Trophoblast cell (in vitro differentiated cells and primary cell): ENCODE data around the gene TTC31.

Experiments used
- DNase-seq, 2 donors: peaks; one replicate each; pipeline ENCODE4 v3.0.0-alpha.2; 2016
- H2AFZ ChIP-seq: 2 replicates; pipeline ENCODE4 v1.6.1; 2013; ENCODE audit warnings: low read length, moderate library complexity, mild to moderate bottlenecking; ENCODE audit not compliant: insufficient read depth, poor library complexity
- H2AK5ac ChIP-seq: 2 replicates; pipeline ENCODE4 v1.6.1; 2013; ENCODE audit warnings: mild to moderate bottlenecking, low read length
- H2BK120ac ChIP-seq: 2 replicates; pipeline ENCODE4 v1.6.1; 2013; ENCODE audit warnings: low read length, mild to moderate bottlenecking, moderate library complexity; ENCODE audit not compliant: insufficient read depth, poor library complexity
- H2BK12ac ChIP-seq: 2 replicates; pipeline ENCODE4 v1.6.1; 2013; ENCODE audit warnings: mild to moderate bottlenecking, low read length, moderate library complexity
- H2BK5ac ChIP-seq: 2 replicates; pipeline ENCODE4 v1.6.1; 2013; ENCODE audit warnings: low read length, low read depth, moderate library complexity, mild to moderate bottlenecking; ENCODE audit not compliant: poor library complexity
- H3K14ac ChIP-seq: 2 replicates; pipeline ENCODE4 v1.6.1; 2013; ENCODE audit warnings: mild to moderate bottlenecking, low read length
- H3K18ac ChIP-seq: 2 replicates; pipeline ENCODE4 v1.6.1; 2013; ENCODE audit warnings: mild to moderate bottlenecking, low read length
- H3K23ac ChIP-seq: 2 replicates; pipeline ENCODE4 v1.6.1; 2013; ENCODE audit warnings: low read length
- H3K27ac ChIP-seq: 2 replicates; pipeline ENCODE4 v1.5.1; 2013; ENCODE audit warnings: low read depth, mild to moderate bottlenecking, inconsistent platforms, low read length, moderate library complexity
- H3K27me3 ChIP-seq: 2 replicates; pipeline ENCODE4 v1.6.1; 2013; ENCODE audit warnings: inconsistent platforms, mild to moderate bottlenecking, low read length, moderate library complexity; ENCODE audit not compliant: insufficient read depth
- H3K36me3 ChIP-seq, 2 experiments: 1 replicate in 1 of 2; 2 replicates in 1 of 2; pipeline ENCODE4 v1.6.1; 2013; ENCODE audit warnings: low read length in 2 of 2, mild to moderate bottlenecking in 2 of 2, moderate library complexity in 1 of 2; ENCODE audit not compliant: insufficient read depth in 2 of 2, control insufficient read depth in 1 of 2
- H3K4ac ChIP-seq: 2 replicates; pipeline ENCODE4 v1.6.1; 2013; ENCODE audit warnings: low read depth, mild to moderate bottlenecking, low read length, moderate library complexity
- H3K4me1 ChIP-seq, 2 experiments: 1 replicate in 1 of 2; 2 replicates in 1 of 2; pipeline ENCODE4 v1.6.1; 2013; ENCODE audit warnings: low read length in 2 of 2, mild to moderate bottlenecking in 2 of 2, moderate library complexity in 1 of 2; ENCODE audit not compliant: insufficient read depth in 2 of 2, control insufficient read depth in 1 of 2
- H3K4me2 ChIP-seq: 2 replicates; pipeline ENCODE4 v1.6.1; 2013; ENCODE audit warnings: inconsistent platforms, mild to moderate bottlenecking, low read length, moderate library complexity
- H3K4me3 ChIP-seq: 2 replicates; pipeline ENCODE4 v1.5.1; 2013; ENCODE audit warnings: mild to moderate bottlenecking, low read depth, low read length, inconsistent platforms
- H3K79me1 ChIP-seq: one replicate; pipeline ENCODE4 v1.6.1; 2013; ENCODE audit warnings: low read length
- H3K79me2 ChIP-seq: 2 replicates; pipeline ENCODE4 v1.6.1; 2013; ENCODE audit warnings: low read length, mild to moderate bottlenecking; ENCODE audit not compliant: control insufficient read depth, insufficient read depth, poor library complexity
- H3K9ac ChIP-seq: 2 replicates; pipeline ENCODE4 v1.6.1; 2013; ENCODE audit warnings: mild to moderate bottlenecking, low read length
- H3K9me3 ChIP-seq: 2 replicates; pipeline ENCODE4 v1.6.1; 2013; ENCODE audit warnings: low read depth, mild to moderate bottlenecking, control low read depth, inconsistent platforms, low read length; ENCODE audit not compliant: insufficient read depth
- H4K12ac ChIP-seq: 2 replicates; pipeline ENCODE4 v1.6.1; 2013; ENCODE audit warnings: low read depth, mild to moderate bottlenecking, low read length, moderate library complexity
- H4K8ac ChIP-seq: 2 replicates; pipeline ENCODE4 v1.6.1; 2013; ENCODE audit warnings: low read depth, mild to moderate bottlenecking, low read length, moderate library complexity
- H4K91ac ChIP-seq: one replicate; pipeline ENCODE4 v1.6.1; 2013; ENCODE audit warnings: low read depth, mild to moderate bottlenecking, low read length, moderate library complexity
- WGBS: extraction: QIAGEN DNeasy Blood & Tissue Kit; methylation state at CpG from one replicate; pipeline ENCODE4 v1.1.7; 2013; ENCODE audit warnings: missing lambda C conversion rate; ENCODE audit not compliant: insufficient read length, insufficient coverage; ENCODE audit errors: extremely low coverage; 5-methylcytosine and 5-hydroxymethylcytosine counted together

The TTC31 gene

GRCh38 chr2:74488643-74489481 is 6.0 kb downstream of the TTC31 start:
- WGBS: no CpG with 5 or more reads among the region's 9 CpGs
- Histone ChIP-seq H4K91ac (no peak overlapping the region), H3K79me1 (no peaks in the 10 kb centered on the region), H4K12ac (no peak overlapping the region), H2BK12ac (no peak overlapping the region), H4K8ac (no peak overlapping the region), H2BK120ac (no peak overlapping the region), H3K79me2 (no peaks in the 10 kb centered on the region), H2BK5ac (no peak overlapping the region), H3K27ac (no peak overlapping the region), H3K23ac (no peak overlapping the region), H3K4me2 (no peak overlapping the region), H3K4ac (no peak overlapping the region), H3K18ac (no peak overlapping the region), H3K4me1 (peaks cover 0 to 5% of the 10 kb centered on the region in 2 experiments), H3K9me3 (peaks cover 2% of the 10 kb centered on the region), H3K36me3 (peaks cover 30 to 44% of the 10 kb centered on the region in 2 experiments), H2AK5ac (no peak overlapping the region), H2AFZ (no peak overlapping the region), H3K14ac (no peak overlapping the region), H3K27me3 (no peaks in the 10 kb centered on the region), H3K4me3 (no peak overlapping the region), H3K9ac (no peak overlapping the region)
- no peak for DNase-seq

DNA sequence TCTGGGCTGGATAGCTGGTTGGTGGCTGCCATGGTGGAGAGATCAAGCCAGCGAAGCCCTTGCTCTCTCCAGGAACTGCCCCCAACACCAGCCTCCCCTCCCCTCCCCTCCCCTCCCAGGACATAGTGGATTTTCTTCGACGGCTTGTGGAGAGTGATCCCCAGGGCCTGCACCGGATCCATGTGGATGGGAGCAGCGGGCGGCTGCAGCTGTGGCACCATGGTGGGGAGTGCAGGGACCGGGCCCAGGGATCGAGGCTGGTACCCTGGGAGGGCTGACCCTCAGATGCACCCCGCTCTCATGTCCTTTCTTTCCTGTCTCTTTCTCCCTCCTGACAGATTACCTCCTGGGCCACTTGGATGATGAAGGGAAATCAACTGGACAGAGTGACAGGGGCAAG is 7.0 kb downstream of the TTC31 start:
- no peak overlapping the region for H2BK12ac ChIP-seq
- H3K14ac ChIP-seq: no peak overlapping the region
- H2BK5ac ChIP-seq: no peak overlapping the region
- no peak overlapping the region for H3K9ac ChIP-seq
- H3K79me2 ChIP-seq: no peaks in the 10 kb centered on the region
- no peak overlapping the region for H3K27ac ChIP-seq
- DNase-seq: no peak
- no peak overlapping the region for H4K8ac ChIP-seq
- peaks cover 0 to 5% of the 10 kb centered on the region in 2 experiments for H3K4me1 ChIP-seq
- WGBS: no CpG with 5 or more reads among the region's 9 CpGs
- H3K36me3 ChIP-seq: peaks cover 30 to 44% of the 10 kb centered on the region in 2 experiments
- no peak overlapping the region for H3K4me3 ChIP-seq
- H4K12ac ChIP-seq: no peak overlapping the region
- no peak overlapping the region for H4K91ac ChIP-seq
- no peak overlapping the region for H3K4me2 ChIP-seq
- H2AFZ ChIP-seq: no peak overlapping the region
- H3K9me3 ChIP-seq: peaks cover 2% of the 10 kb centered on the region
- no peaks in the 10 kb centered on the region for H3K27me3 ChIP-seq
- H3K4ac ChIP-seq: no peak overlapping the region
- H2AK5ac ChIP-seq: no peak overlapping the region
- no peak overlapping the region for H2BK120ac ChIP-seq
- H3K23ac ChIP-seq: no peak overlapping the region
- H3K79me1 ChIP-seq: no peaks in the 10 kb centered on the region
- H3K18ac ChIP-seq: no peak overlapping the region

DNA sequence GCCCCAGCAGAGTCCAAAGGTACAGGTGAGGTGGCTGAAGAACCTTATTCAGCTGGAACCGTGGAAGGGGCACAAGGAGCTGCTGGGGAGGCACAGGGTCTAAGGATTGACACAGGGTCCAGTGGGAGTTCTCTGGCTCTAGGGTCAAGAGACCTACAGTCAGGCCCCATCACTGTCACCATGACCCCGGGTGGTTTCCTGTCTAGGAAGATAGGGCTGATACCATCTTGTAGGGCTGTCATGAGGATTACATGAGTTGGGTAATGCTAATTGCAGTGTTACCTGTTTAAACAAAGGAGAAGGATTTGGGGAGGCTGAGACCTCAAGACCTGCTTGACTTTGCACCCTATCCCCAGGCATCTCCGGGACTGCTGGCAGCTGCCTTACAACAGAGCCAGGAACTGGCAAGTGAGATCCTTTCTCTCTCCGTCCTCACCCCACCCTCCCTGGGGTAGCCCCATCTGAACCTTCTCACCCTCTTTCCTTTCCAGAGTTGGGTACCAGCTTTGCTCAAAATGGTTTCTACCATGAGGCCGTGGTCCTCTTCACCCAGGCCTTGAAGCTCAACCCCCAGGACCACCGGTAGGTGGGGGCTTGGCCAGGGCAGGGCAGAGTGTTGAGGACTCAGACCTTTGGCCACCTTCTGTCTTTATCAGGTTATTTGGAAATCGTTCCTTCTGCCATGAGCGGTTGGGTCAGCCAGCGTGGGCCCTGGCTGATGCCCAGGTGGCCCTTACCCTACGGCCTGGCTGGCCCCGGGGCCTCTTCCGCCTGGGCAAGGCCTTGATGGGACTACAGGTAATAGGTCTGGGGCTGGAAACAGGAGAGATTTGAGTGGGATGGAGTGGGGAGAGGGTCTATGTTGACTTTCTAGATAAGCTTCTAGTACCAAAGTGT is 9.0 kb downstream of the TTC31 start:
- H3K14ac ChIP-seq: no peak overlapping the region
- peaks cover 0 to 5% of the 10 kb centered on the region in 2 experiments for H3K4me1 ChIP-seq
- WGBS: no CpG with 5 or more reads among the region's 12 CpGs
- DNase-seq: no peak
- H3K27ac ChIP-seq: no peak overlapping the region
- H3K9me3 ChIP-seq: peaks cover 2% of the 10 kb centered on the region
- no peak overlapping the region for H4K12ac ChIP-seq
- H3K36me3 ChIP-seq: peaks cover 30 to 40% of the 10 kb centered on the region in 2 experiments
- no peak overlapping the region for H3K23ac ChIP-seq
- H2AFZ ChIP-seq: no peak overlapping the region
- H3K27me3 ChIP-seq: no peaks in the 10 kb centered on the region
- no peaks in the 10 kb centered on the region for H3K79me1 ChIP-seq
- H2AK5ac ChIP-seq: no peak overlapping the region
- H2BK12ac ChIP-seq: no peak overlapping the region
- H3K4ac ChIP-seq: no peak overlapping the region
- no peak overlapping the region for H3K4me2 ChIP-seq
- no peak overlapping the region for H3K9ac ChIP-seq
- H4K8ac ChIP-seq: no peak overlapping the region
- no peak overlapping the region for H3K4me3 ChIP-seq
- H3K79me2 ChIP-seq: no peaks in the 10 kb centered on the region
- H3K18ac ChIP-seq: no peak overlapping the region
- no peak overlapping the region for H2BK5ac ChIP-seq
- H4K91ac ChIP-seq: no peak overlapping the region
- H2BK120ac ChIP-seq: no peak overlapping the region

DNA sequence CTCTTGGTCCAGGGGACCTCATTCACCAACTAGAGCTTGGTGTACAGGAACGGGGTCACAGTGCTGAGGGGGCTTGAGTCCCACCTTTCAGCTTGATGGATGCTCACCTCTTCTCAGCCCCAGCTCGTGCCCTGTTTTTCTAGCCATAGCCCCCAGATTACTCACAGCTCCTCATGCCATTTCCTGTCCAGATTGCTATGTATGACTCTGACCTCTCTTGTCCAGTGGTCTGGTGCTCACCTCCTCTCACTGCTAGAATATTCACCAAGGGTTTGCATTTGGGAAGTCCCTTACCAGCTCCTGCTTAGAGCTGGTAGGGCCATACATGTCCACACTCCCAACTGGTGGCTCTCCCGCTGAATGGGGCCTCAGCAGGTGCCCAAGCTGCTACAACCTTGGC is 10.7 kb downstream of the TTC31 start:
- Histone ChIP-seq H3K79me1 (peaks cover 2% of the 10 kb centered on the region), H3K4ac (no peak overlapping the region), H2BK12ac (no peak overlapping the region), H2BK120ac (no peak overlapping the region), H3K23ac (no peak overlapping the region), H2BK5ac (no peak overlapping the region), H3K27me3 (peaks cover 13% of the 10 kb centered on the region), H3K4me1 (peaks cover 11 to 12% of the 10 kb centered on the region in 2 experiments), H2AK5ac (no peak overlapping the region), H3K36me3 (peaks cover 30 to 39% of the 10 kb centered on the region in 2 experiments), H3K4me2 (no peak overlapping the region), H4K8ac (no peak overlapping the region), H2AFZ (no peak overlapping the region), H3K9me3 (peaks cover 3% of the 10 kb centered on the region), H4K91ac (no peak overlapping the region), H3K27ac (no peak overlapping the region), H3K4me3 (no peak overlapping the region), H4K12ac (no peak overlapping the region), H3K9ac (no peak overlapping the region), H3K14ac (no peak overlapping the region), H3K18ac (no peak overlapping the region), H3K79me2 (no peaks in the 10 kb centered on the region)
- WGBS: no CpG with 5 or more reads among the region's 3 CpGs
- DNase-seq: no peak
